GM23338 (cell line): Measurements from ENCODE around the gene PDIA6.

Source experiments
- CREB1 ChIP-seq: fragments of 250-450 bp; sonication (Bioruptor Pico); IDR thresholded peaks from 2 replicates; pipeline ENCODE4 v1.5.0; 2020; ENCODE audit warnings: low read depth, mild to moderate bottlenecking, moderate library complexity
- EZH2 ChIP-seq: fragments of 200-600 bp; sonication (generic); IDR thresholded peaks from one replicate; pipeline ENCODE4 v1.8.0; 2017; ENCODE audit warnings: antibody characterized with exemption, mild to moderate bottlenecking, low read depth; ENCODE audit not compliant: unreplicated experiment
- POLR2AphosphoS5 ChIP-seq: IDR thresholded peaks from 2 replicates; pipeline ENCODE4 v1.6.1; 2016; ENCODE audit warnings: antibody characterized with exemption, low read depth
- STAT1 ChIP-seq: IDR thresholded peaks from one replicate; pipeline ENCODE4 v1.6.1; 2016; ENCODE audit warnings: antibody characterized with exemption; ENCODE audit not compliant: unreplicated experiment
- TF ChIP-seq, protein P1 (sequence below), 2 experiments: fragments of 200-600 bp in 1 of 2; sonication (generic) in 1 of 2; conservative IDR thresholded peaks; 2 replicates each; pipeline versions ENCODE4 v1.5.1 to v1.6.1; 2016 to 2017; ENCODE audit warnings: antibody characterized with exemption in 2 of 2, low read depth in 2 of 2, mild to moderate bottlenecking in 2 of 2, moderate library complexity in 1 of 2
- TF ChIP-seq, protein P2 (sequence below): IDR thresholded peaks from one replicate; pipeline ENCODE4 v1.6.1; 2018; ENCODE audit warnings: antibody characterized with exemption; ENCODE audit not compliant: unreplicated experiment
- TF ChIP-seq, protein P3 (sequence below): IDR thresholded peaks from 2 replicates; pipeline ENCODE4 v1.6.1; 2016; ENCODE audit warnings: antibody characterized with exemption

DNA sequence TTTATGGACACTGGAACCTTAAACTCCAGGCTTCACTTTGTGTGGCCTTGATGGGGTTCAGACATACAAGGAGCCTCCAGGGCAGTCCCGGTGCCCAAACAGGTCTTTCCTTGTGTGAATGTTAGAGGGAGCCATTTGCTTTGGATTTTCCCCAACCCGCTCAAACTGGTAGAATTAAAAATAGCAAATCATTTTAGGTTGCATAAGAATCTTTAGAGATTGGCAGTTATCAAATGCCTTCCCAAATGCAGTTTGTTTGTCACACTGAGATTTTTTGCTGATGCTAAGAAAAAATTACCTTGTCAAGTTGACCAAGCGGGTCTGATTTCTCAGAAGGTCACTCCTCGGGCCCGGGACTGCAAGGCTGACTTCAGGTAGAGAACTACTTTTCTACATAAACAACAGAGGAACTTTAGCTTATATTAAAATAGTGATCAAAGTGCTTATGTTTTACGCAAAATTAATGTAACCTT lies 54.7 kb downstream of the PDIA6 start:
- no peak for TF ChIP-seq EZH2
- TF ChIP-seq, protein P1, sequence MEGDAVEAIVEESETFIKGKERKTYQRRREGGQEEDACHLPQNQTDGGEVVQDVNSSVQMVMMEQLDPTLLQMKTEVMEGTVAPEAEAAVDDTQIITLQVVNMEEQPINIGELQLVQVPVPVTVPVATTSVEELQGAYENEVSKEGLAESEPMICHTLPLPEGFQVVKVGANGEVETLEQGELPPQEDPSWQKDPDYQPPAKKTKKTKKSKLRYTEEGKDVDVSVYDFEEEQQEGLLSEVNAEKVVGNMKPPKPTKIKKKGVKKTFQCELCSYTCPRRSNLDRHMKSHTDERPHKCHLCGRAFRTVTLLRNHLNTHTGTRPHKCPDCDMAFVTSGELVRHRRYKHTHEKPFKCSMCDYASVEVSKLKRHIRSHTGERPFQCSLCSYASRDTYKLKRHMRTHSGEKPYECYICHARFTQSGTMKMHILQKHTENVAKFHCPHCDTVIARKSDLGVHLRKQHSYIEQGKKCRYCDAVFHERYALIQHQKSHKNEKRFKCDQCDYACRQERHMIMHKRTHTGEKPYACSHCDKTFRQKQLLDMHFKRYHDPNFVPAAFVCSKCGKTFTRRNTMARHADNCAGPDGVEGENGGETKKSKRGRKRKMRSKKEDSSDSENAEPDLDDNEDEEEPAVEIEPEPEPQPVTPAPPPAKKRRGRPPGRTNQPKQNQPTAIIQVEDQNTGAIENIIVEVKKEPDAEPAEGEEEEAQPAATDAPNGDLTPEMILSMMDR (conservative IDR thresholded peaks at IDR 0.05; ENCODE audit: low read depth in 2 of 2): no peak
- TF ChIP-seq, protein P2, sequence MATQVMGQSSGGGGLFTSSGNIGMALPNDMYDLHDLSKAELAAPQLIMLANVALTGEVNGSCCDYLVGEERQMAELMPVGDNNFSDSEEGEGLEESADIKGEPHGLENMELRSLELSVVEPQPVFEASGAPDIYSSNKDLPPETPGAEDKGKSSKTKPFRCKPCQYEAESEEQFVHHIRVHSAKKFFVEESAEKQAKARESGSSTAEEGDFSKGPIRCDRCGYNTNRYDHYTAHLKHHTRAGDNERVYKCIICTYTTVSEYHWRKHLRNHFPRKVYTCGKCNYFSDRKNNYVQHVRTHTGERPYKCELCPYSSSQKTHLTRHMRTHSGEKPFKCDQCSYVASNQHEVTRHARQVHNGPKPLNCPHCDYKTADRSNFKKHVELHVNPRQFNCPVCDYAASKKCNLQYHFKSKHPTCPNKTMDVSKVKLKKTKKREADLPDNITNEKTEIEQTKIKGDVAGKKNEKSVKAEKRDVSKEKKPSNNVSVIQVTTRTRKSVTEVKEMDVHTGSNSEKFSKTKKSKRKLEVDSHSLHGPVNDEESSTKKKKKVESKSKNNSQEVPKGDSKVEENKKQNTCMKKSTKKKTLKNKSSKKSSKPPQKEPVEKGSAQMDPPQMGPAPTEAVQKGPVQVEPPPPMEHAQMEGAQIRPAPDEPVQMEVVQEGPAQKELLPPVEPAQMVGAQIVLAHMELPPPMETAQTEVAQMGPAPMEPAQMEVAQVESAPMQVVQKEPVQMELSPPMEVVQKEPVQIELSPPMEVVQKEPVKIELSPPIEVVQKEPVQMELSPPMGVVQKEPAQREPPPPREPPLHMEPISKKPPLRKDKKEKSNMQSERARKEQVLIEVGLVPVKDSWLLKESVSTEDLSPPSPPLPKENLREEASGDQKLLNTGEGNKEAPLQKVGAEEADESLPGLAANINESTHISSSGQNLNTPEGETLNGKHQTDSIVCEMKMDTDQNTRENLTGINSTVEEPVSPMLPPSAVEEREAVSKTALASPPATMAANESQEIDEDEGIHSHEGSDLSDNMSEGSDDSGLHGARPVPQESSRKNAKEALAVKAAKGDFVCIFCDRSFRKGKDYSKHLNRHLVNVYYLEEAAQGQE: no peak
- TF ChIP-seq POLR2AphosphoS5: no peak
- TF ChIP-seq STAT1: no peak
- TF ChIP-seq, protein P3, sequence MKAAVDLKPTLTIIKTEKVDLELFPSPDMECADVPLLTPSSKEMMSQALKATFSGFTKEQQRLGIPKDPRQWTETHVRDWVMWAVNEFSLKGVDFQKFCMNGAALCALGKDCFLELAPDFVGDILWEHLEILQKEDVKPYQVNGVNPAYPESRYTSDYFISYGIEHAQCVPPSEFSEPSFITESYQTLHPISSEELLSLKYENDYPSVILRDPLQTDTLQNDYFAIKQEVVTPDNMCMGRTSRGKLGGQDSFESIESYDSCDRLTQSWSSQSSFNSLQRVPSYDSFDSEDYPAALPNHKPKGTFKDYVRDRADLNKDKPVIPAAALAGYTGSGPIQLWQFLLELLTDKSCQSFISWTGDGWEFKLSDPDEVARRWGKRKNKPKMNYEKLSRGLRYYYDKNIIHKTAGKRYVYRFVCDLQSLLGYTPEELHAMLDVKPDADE: no peak
- no peak for TF ChIP-seq CREB1
